NOMO-1 (cell line): ENCODE data around the gene CEMIP.

Source experiments
- DNase-seq, 2 experiments: peaks; one replicate each; lab custom pipeline; 2025; ENCODE audit not compliant: unreplicated experiment in 2 of 2; lab: John Stamatoyannopoulos, UW

CEMIP gene

DNA sequence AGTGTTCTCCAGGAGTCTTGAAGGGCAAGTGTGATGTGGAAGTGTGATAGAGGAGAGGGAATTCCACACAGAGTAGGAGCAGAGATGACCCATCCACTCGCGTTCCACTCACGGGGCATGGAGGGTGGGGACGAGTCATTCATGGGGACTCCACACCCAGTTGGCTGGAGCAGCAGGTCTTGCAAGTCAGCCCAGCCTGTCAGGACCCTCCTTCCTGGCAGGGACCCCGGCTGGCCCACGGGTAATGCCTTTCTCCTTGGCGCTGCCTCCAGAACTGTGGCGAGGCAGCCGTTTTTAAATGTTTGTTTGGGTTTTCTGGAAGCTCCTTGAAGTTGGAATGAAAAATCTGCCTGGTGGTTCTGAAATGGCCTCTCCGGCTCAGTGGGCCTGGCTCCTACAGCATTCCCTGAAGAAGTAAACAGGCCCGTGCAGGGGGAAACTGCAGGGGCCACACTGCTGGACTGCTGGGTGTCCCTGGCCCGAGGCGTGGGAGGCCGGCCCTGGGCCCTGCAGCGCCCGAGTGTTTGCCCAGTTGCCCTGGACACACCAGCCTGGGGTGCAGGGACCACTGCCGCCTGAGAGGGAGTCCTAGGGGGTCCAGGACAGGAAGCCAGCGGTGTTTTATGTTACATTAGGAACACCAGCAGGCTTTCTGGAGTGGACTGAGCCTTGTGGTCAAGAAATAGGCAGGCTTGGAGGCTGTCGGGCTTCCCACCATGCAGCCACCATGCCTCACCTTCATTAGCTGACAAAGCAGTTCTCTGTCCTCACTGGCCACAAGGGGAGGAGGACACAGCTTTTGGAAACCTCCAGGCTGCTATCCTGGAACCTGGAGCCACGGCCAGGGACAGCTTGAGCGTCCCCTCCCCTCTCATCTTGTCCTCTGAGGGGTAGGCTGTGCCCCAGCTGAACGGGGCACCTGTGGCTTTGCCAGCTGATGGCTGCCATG lies 61.3 kb downstream of the CEMIP start:
- no peak for DNase-seq

DNA sequence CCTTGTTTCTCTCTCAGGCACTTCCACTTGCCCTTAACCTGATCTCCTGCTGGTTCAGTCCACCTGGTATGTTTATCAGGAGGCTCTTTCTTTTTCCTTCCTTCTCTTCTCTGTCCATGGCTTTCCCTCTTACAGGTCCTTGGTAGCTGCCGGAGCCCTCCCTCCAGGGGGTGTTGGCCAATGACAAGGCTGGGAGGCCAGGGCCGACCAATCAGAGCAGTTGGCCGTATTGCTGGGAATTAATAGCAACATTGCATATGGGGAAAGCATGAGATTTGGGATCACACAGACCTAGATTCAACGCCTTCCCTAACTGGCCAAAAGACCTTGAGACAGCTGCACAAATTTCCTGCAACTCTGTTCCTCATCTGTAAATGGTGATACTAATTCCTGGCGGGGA lies 62.4 kb downstream of the CEMIP start:
- no peak for DNase-seq

DNA sequence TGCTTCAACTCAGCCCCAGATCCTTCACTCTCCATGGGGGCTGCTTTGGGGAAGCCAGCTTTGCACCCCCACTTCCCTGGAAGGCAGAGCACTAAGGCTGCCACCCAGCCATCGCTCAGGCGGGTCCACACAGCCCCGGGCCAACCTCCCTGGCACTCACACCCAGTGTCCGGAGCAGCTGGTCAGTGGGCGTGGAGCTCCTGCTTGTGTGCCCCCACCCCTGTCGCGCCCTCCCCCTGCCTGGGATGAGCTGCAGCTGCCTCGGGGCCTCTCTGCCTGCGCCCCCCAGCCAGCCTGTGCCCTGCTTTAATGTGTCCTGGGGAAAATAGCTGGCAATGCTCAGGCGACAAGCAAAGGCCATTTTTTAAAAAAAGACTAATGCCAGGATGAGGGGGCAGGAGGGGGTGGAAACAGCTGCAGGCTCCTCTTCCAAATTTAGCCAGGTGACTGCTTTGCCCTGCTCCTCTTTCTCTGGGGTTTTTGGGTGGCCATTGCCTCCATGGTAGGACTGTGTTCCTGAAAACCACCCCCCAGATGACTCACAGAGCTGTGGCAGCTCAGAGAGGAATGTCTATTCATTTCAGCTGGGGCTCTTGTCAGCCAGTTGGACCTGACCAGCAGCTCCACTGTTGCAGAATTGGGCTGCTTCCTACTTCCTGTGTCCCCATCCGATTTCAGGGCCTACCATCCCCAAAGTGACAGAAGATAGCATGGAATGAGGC lies 65.0 kb downstream of the CEMIP start:
- DNase-seq = no peak

DNA sequence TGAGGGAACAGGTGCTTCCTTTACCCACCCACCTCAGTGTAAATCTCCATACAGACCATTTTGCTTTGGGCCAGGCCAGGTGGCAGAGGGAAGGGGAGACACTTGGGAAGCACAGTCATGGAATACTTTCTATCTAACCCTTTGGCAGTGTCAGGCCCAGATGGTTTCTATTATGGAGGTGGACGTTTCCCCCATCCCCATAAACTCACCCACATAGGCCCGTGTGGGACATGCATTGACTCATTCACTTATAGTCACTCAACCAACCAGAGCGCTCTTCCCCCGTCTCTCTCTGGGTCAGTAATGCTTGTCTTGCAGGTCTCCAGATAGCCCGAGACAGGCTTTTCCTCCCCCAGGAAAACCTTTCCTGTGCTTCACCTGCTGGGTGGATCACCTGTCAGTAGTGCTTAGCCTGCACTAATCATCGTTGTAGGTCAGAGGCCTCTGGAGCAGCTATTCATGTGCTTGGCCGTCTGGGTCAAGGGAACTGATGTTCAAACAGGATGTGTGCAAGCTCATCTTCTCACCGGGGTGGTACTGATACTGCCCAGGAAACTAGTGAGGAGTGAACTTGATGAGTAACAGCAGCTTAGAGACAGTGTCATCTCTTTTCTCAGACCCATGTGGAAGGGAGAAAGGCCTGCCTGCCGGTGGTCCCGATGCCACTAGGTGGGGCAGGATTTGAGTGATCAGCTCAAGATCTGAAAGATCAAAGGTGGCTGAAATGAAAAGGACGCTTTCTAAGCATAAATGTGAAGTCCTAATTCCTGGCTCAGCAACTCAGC lies 67.1 kb downstream of the CEMIP start:
- no peak for DNase-seq

DNA sequence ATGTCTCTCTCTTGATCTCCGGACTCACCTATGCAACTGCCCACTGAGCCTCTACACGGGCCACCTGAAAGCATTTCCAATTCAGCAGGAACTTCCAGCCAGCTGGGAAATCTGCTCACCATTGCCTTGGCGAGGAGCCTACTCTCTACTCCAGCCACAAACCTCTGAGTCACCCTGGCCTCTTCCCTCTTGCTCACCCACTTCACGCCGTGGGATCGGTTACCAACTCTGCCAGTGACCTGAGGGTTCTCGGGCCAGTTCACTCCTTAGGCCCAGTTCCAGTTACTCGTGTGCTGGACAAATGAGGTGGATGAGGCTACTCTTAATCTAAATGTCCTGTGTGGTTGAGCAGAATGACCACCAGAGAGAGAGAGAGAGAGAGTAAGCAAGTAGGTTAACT lies 70.1 kb downstream of the CEMIP start:
- no peak for DNase-seq

DNA sequence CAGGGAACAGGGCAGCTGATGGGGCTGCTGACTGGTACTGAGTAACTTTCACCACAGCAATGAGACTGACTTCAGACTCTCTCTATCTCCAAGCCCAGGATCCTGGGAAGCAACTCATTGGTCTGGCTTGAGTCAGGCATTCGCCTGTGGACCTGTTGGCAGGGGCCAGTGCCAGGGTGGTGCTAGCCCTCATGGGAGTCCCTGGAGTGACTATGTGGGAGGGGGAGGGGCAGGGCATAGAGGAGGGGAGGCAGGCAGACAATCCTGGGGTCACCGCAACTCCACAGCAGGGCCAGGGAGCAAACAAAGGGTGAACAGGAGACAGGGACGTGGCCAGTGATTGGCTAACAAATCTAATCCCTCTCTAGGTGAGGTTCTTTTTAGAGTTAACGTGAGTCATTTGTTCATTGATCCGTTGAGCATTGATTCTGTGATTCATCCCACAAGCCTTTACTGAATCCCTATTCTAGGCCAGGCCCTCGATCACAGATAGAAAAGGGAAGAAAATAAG lies 71.8 kb downstream of the CEMIP start:
- no peak for DNase-seq

DNA sequence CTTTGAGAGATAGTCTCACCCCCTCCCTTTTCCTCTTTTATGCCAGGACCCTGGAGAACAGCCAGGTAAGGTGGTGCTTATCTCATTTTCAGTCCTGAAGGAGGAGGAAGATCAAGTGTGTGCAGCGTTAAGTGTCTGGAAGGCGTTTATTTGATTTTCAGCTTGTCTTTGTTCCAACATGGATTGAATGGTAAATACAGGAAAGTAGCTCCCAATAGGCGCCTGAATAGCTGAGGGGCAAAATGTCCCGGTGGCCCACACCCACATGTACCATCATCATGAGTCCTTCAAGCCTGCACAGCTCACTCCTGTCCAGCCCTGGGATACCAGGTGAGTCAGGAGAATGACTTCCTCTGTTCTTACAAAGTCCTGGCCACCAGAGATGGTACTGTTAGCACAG lies 73.5 kb downstream of the CEMIP start:
- no peak for DNase-seq

DNA sequence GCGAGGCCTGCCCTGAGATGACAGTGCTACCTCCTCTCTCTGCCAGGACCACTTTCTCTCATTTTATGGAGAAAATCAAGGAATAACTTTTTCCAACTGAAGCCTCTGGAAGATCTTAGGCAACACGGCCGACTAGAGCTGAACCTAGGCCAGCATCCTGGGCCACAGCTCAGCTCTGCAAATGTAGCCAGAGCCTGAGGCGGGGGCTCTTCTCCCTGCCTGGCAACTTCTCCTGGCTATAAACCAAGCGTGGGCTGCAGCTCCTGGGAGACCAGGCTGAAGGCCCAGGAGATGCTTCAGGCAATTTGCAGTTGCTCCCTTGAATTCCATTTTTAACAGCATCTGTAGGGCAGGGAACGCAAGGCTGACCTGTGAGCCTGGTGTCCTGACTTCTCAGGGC lies 74.9 kb downstream of the CEMIP start:
- no peak for DNase-seq

DNA sequence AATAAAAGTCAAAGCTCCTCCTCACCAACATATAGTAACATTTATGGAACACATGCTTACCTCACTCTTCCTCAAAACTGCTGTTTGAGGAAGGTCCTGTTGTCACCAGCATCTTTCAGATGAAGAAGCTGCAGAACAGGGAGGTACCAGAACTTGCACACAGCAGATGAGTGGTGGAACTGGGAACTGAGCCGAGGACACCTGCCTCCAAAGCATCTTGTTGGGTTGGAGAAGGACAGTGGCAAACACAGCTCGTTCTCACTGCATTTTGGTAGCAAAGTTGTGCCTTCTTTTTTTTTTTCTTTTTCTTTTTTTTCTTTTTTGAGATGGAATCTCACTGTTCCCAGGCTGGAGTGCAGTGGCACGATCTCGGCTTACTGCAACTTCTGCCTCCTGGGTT lies 76.0 kb downstream of the CEMIP start:
- DNase-seq = no peak

DNA sequence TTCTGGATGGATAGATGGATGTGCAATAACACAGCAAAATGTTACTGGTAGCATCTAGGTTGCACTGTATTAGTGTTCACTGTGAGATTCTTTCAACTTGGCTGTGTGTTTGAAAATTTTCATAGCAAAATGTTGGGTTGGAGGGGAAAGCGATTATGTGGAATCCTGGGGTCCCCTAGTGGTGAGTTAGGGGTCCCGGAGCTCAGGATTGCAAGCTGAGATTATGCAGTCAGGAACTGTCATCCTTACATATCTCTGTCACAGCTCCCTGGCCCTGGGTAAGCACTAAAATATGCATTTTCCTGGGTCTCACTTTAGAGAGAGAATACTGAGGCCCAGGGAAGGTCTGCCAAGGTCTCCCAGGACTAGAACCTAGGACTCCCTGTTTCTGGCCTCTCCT lies 77.2 kb downstream of the CEMIP start:
- no peak for DNase-seq

DNA sequence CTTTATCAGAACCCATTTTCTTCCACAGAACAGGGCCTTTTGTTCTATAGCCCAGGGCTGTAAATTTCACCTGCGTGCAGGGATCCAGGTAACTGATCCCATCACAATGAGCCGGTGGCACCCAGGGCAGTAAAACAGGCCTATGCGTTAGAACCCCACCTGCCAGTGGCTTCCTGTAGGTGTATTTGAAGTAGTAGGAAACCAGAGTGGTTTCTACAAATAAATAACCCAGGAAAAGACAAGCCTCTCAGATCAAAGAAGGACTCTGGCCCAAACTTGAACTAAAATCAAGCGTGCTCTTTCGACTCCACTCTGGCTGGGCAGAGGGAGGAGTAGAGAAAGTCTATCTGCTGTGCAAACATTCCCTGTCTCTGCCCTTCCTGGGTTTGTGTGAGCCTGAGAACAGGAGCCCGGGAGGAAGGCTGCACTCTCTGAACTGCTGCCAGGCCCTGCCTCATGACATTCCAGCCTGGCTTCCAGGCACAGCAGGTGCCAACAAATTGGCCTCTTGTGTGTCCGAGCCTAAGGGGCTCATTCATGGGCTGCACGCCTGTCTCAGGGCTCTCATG lies 77.7 kb downstream of the CEMIP start:
- DNase-seq = no peak

DNA sequence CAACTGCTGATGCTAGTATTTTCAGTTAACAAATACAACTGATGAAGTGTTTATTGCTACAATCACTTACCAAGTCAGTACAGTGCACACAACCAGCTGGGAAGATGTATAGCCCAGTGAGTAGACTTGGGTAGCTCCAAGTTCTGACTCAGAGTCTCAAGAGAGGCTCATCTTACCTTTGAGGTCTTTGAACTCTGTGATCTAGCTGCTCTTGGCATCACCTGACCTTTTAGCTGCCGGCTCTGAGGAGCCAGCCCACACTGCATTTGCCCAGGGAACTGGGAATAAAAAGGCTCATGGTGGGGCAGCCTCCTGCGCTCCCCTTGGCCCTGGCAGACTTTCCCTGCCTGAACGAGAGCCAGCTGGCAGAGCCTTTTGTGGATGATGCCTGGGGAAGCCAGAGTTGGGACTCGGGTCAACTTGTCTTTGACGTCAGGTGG lies 82.6 kb downstream of the CEMIP start:
- DNase-seq = no peak

DNA sequence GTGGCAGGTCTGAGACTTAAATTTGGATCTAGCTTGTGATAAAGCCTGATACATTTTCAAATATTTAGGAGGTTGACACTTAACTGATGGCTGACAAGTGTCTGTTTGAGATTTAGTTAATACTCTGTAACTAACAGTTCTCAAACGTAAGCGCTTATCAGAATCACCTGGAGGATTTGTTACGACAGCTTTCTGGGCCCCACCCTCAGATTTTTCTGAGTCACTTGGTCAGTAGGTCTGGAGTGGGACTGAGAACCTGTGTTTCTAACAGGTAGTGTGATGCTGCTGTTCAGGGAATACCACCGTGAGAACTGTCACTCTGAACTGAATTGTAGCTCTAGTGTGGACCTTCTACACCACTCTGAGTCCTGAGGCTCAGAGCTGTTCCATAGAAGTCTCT lies 85.5 kb downstream of the CEMIP start:
- no peak for DNase-seq

DNA sequence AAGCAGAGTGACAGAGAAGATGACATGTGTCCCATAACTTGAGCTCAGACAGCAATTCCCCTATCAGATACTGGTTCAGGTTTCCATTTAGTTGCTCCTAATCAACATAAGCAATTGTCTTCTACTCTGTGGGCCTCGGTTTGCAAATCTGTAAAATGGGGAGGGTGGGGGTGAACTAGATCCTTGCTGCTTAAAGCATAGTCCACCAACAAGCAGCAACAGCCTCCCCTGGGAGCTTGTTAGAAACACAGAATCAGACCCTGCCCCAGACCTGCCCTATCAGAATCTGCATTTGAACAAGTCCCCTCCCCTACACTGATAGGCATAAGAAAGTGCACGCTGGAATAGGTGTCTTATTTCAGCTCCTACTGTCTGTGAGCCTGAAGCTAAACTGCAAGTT lies 87.8 kb downstream of the CEMIP start:
- DNase-seq = no peak

DNA sequence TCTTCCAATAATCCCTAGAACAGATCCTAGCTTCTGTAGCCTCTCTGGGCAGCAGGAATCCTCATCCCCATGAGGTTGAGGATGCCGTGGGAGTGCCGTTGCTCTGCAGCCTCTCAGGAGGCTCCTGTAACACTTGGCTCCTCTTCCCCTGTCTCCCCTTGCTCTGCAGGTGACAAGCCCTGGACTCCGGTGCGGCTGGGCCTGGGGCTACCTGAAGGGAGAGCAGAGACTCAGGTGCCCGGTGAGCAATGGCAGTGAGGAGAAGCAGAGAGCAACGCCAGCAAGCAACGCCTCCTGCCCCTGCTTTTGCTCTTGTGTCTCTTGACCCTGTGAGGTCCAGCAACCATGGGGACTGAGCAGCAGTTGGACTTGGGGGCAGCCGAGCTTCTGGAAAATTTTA lies 91.2 kb downstream of the CEMIP start:
- no peak for DNase-seq

DNA sequence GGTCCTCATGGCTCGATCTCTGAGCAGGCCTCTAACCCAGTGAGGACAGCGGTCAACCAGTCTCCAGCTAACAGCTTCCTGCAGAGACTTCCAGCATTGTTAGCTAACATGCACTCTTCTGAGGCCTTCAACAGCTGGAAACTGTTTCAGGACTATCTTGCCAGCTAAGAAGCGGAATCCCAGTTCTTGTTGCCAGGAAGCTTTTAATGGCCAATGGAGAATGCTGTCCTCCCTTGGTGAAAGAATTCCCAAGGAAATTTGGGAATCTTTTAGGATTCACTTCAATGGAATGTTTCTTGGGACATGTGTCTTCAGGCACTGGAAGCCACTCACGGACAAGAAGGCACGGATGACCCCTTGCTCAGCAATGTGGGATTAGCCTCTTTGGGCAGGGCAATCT lies 91.7 kb downstream of the CEMIP start:
- DNase-seq = no peak

DNA sequence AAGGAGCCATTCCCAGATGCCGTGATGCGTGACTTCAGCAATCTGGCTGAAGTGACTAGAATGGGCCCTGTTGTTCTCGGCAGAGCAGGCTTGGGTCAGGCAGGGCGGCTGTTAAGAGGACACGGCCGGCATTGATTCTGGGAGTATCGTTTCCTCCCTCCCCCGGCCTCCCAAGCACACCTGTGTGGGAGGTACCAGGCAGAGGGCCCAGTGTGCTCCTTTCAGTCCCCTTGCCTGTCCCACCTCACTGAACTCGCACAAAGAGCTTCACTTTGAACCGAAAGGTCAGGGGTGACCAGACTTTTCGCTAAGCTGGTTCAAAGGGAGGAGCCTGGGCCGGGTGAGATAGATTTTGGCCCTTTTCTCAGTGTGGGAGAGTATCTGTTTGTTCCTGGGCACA lies 92.7 kb downstream of the CEMIP start:
- DNase-seq = no peak

DNA sequence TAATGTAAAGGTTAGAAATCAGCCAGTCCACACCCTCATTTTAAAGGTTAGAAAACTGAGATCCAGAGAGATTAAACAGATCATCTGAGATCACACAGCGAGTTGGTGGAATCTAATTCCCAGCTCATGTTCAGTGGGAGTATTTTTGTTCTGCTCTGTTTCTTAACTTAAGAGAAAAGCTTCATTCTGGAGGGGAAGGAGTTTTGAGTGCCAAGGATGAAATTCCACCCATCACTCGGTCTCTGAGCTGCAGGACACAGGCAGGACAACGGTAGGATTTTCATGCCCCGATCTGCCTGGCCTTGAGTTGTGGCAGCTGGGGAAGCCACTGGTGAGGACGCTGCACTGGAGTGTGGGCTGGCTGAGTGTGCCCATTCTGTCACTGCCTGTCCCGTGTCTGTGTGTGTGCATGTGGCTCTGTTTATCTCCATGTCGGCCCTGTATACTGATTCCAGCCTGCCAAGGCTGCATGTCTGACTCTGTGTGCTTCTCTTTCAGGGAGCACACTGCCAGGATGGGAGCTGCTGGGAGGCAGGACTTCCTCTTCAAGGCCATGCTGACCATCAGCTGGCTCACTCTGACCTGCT lies 94.3 kb downstream of the CEMIP start:
- DNase-seq = no peak

DNA sequence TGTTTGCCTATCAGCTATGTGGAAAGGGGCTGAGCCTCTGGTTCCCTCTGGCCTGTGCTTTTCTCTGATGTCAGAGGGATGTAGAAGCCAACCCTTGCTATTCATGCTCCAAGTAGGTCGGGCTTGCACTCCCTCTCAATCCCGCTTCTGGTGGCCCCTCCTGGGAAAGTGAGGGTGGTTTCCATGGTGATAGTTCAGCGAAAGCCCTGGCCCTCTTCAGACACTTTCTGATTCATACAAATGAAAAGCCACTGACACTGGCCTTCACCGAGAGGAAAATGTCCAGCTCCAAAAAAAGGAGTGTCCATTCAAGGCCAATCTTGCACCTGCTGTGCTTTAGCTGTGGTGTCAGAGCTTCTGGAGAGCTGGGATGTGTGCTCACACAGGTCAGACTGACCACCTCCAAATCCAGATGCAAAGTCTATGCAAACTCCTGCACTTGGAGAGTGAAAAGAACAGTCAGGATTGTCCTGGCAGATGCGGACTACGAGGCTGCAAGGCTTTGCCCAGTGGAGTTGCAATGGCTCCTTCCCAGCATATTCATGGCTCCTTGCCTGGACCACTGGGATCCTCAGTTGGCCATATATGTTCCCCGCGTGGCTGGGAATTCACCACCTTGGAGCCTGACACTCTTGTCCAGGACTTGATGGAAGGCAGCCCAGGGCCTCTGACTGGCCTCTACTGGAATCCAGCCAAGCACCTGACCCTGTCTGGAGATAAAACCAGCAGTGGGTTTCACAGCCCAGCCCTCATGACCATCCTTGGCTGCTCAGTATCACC lies 96.6 kb downstream of the CEMIP start:
- no peak for DNase-seq

DNA sequence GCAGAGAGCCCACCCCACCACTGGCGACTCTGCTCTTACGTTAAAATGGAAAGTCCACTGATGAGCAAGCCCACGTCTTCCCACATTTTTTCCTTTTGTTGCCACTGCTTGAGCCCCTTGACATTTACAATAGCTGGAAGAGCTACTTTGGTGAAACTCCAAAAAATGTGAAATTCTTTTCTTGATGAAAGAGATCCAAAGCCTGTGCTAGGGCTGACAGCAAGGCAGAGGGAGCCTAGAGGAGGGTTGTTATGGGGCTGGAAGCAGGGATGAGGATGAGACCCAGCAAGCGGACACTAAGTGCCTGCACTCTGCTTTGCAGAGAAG lies 97.1 kb downstream of the CEMIP start:
- DNase-seq = no peak
